ENCODE measurements around the gene GAGE10. TPM values are rescaled to one million over a fixed set of nuclear protein-coding genes. Genes with fewer than 3 reads are reported as not detected.
A peak's percentile ranks its signal among the peaks of the same experiment; 100 is the strongest.

GAGE10 gene
- total RNA-seq, 1 donor from 2014 or later = not detected

DNA sequence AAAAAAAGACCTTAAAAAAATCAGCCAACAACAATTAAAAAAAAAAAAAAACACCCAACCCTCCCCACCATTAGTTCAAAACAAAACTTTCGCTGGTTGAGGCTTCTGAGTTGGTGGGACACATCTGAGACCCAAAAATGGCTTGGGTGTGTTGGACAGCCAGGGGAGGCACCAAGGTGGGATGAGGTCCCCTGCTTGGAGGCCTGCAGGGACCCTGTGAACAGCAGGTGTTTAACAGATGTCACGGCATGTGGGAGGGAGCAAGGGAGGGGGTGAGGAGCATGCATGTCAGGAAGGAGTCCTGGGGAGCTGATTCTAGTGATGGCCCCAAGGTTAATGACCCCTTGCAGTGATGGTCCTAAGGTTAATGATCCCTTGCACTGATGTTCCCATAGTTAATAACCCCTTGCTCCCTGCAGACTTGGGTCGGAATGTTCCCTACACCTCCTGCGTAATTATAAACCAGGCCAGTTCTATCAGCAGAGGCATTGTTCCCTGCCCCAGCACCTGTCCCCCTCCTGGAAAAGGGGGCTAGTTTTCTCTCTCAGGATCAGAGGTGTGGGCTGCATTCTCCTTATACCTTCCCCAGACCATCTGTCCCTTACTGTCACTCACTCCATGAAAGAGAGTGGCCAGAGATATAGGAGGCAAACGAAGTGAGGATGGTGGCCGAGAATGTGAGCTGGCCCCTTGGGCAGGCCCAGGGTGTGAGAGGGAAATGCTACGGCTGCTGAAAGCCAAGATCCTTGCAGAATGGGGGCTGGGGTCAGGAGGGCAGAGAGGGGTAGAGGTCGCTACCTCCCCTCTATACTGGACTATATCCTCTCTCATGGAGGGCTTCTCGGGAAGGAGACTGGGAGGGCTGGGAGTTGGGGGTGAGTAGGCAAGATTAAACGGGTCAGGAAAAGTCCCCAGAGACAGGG, 36.7 kb upstream of the GAGE10 start:
- Histone ChIP-seq H3K4me1 (peaks cover 18% of the 10 kb centered on the region), H3K27ac (replicated peaks) (no peak overlapping the region), H3K36me3 (no peaks in the 10 kb centered on the region), H3K9me3 (replicated peaks) (no peaks in the 10 kb centered on the region), H3K4me3 (no peak overlapping the region), H3K27me3 (ENCODE audit: low read depth) (no peaks in the 10 kb centered on the region)
- intact Hi-C loops (cut with micrococcal nuclease) = no loop called here
- TF ChIP-seq, protein P1, sequence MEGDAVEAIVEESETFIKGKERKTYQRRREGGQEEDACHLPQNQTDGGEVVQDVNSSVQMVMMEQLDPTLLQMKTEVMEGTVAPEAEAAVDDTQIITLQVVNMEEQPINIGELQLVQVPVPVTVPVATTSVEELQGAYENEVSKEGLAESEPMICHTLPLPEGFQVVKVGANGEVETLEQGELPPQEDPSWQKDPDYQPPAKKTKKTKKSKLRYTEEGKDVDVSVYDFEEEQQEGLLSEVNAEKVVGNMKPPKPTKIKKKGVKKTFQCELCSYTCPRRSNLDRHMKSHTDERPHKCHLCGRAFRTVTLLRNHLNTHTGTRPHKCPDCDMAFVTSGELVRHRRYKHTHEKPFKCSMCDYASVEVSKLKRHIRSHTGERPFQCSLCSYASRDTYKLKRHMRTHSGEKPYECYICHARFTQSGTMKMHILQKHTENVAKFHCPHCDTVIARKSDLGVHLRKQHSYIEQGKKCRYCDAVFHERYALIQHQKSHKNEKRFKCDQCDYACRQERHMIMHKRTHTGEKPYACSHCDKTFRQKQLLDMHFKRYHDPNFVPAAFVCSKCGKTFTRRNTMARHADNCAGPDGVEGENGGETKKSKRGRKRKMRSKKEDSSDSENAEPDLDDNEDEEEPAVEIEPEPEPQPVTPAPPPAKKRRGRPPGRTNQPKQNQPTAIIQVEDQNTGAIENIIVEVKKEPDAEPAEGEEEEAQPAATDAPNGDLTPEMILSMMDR (IDR thresholded peaks at IDR 0.05; ENCODE audit: borderline replicate concordance) = no peak
- DNase-seq = no peak

DNA sequence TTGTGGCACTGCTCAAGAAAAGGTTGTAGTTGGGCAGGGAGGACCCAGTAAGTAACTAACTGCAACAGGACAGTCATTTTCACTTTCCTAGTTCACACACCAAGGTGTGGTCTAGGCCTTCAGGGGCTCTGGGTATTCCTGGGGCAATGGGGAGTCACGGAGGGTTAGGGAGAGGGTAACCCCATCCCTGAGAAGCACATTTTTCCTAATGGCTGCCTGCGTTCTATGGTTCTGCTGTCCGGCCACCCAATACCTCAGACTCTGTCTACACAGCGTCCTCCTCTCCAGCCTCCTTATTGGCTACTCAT, 34.8 kb upstream of the GAGE10 start:
- H3K9me3 ChIP-seq (replicated peaks) = no peaks in the 10 kb centered on the region
- peaks cover 37% of the 10 kb centered on the region for H3K4me1 ChIP-seq
- no peaks in the 10 kb centered on the region for H3K36me3 ChIP-seq
- TF ChIP-seq, protein P1 (IDR thresholded peaks at IDR 0.05; ENCODE audit: borderline replicate concordance) = no peak
- H3K27me3 ChIP-seq (ENCODE audit: low read depth) = no peaks in the 10 kb centered on the region
- peak overlapping the region; percentile 82 for H3K4me3 ChIP-seq
- intact Hi-C loops (cut with micrococcal nuclease) = no loop called here
- DNase-seq = no peak
- H3K27ac ChIP-seq (replicated peaks) = peak overlapping the region; percentile 95

DNA sequence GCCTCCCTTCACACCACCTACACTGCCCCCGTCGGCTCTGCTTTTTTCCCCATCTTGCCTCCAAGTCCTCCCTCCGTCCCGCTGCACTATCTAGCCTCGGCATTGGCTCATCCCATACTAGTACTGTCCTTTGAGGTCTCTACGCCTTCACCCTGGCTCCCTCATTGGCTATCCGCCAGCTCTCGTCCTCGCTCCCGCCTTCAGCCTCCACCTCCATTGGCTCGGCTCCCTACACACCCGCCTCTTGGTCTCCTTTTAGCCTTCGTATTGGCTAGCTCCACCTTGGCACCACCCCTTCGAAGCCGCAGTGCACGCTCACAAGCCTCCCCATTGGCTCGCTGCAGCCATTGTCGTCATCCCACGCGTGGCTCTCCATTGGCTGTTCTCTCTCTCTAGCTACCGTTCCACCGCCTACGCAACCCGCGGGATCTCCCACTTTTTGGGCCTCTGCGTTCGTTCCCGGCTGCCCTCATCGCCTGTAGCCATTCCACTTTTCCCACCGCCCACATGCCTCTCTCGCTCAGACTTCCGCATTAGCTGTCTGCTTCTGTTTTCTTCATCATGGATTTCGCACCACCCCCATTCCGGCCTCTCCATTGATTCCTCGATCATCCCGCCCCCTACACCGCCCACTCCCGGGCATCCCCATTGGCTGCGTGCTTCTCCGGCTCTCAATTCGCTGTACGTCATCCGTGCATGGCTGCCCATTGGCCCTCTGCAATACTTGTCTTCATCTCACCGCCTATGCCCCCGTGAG, 34.3 kb upstream of the GAGE10 start:
- peak; percentile 97 for DNase-seq
- Histone ChIP-seq H3K27ac (replicated peaks) (peak overlapping the region; percentile 95), H3K27me3 (ENCODE audit: low read depth) (no peaks in the 10 kb centered on the region), H3K4me3 (peak overlapping the region; percentile 82), H3K36me3 (no peaks in the 10 kb centered on the region), H3K4me1 (peaks cover 37% of the 10 kb centered on the region), H3K9me3 (replicated peaks) (no peaks in the 10 kb centered on the region)
- TF ChIP-seq, protein P1 (IDR thresholded peaks at IDR 0.05; ENCODE audit: borderline replicate concordance) = no peak
- intact Hi-C loops (cut with micrococcal nuclease) = no loop called here

DNA sequence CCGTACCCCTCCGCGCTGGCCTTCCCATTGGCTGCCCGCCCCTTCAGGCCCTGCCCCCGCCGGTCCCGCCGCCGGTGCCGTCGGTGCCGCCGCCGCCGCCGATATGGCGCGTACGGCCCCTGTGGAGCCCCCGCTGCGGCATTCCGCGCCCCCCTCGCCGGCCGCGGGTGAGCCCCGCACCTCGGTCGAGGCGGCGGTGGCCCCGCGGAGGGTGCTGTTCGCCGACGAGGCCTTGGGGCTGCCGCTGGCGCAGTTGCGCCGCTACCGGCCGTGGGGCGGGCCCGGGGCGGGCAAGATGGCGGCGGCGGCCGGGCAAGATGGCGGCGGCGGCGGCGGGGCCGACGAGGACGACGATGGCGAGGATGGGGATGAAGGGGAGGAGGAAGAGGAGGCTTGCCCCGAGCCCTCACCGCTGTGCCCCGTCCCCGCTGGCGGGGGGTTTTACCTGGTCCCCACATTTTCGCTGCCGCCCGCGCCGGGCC, 33.6 kb upstream of the GAGE10 start, which contains the start of gene PPP1R3F:
Gene PPP1R3F, plus strand, starts transcription at position 27 of the 482 bp plus-strand sequence. Its CDS starts 77 bp downstream, at position 104.
- Histone ChIP-seq H3K4me3 (peak within 1 kb of the TSS; percentile 82), H3K9me3 (replicated peaks) (no peaks in the 10 kb centered on the region), H3K36me3 (no peaks in the 10 kb centered on the region), H3K4me1 (peaks cover 37% of the 10 kb centered on the region), H3K27ac (replicated peaks) (peak within 1 kb of the TSS; percentile 95), H3K27me3 (ENCODE audit: low read depth) (no peaks in the 10 kb centered on the region)
- intact Hi-C loops (cut with micrococcal nuclease) = no loop called here
- no peak for DNase-seq
- TF ChIP-seq, protein P1 (IDR thresholded peaks at IDR 0.05; ENCODE audit: borderline replicate concordance) = no peak

DNA sequence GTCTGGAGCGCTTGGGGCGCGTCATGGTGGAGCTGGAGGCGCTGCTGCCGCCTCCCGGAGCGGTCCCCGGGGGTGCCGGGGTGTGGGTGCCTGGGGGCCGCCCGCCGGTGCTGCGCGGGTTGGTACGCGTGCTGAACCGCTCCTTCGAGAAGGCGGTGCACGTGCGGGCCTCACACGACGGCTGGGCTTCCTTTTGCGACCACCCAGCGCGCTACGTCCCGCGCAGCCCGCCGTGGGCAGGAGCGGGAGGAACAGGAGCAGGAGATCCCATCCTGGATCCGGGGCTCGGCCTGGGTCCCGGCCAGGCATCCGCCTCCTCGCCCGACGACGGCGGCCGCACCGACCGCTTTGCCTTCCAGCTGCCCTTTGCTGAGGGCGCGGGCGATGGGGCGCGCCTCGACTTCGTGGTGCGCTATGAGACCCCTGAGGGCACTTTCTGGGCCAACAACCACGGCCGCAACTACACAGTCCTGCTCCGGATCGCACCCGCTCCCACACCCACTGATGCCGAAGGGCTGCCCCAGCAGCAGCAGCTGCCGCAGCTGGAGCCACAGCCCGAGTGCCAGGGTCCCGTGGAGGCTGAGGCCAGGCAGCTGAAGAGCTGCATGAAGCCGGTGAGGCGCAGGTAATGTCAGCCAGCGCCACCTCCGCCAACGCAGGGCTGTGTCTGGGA, 33.1 kb upstream of the GAGE10 start:
- peak overlapping the region; percentile 95 for H3K27ac ChIP-seq (replicated peaks)
- H3K4me1 ChIP-seq = peaks cover 37% of the 10 kb centered on the region
- intact Hi-C loops (cut with micrococcal nuclease) = no loop called here
- DNase-seq = no peak
- no peaks in the 10 kb centered on the region for H3K36me3 ChIP-seq
- TF ChIP-seq, protein P1 (IDR thresholded peaks at IDR 0.05; ENCODE audit: borderline replicate concordance) = no peak
- H3K27me3 ChIP-seq (ENCODE audit: low read depth) = no peaks in the 10 kb centered on the region
- no peaks in the 10 kb centered on the region for H3K9me3 ChIP-seq (replicated peaks)
- peak overlapping the region; percentile 82 for H3K4me3 ChIP-seq
